MM.1S (cell line): ENCODE data around the gene HPSE2.

Experiments used
- DNase-seq: peaks from one replicate; pipeline ENCODE4 v3.0.0-alpha.2; 2015
- H2AFZ ChIP-seq: fragments of 300-600 bp; sonication (generic); 2 replicates; pipeline ENCODE4 v1.6.0; 2016; ENCODE audit warnings: antibody characterized with exemption, low read length
- H3F3A ChIP-seq: fragments of 300-600 bp; sonication (generic); 2 replicates; pipeline ENCODE4 v1.6.1; 2016; ENCODE audit warnings: mild to moderate bottlenecking, antibody characterized with exemption, low read length, moderate library complexity, mixed read lengths; ENCODE audit not compliant: insufficient read depth
- H3K27ac ChIP-seq: fragments of 300-600 bp; sonication (generic); 2 replicates; pipeline ENCODE4 v1.5.1; 2016; ENCODE audit warnings: mild to moderate bottlenecking, low read length
- H3K27me3 ChIP-seq: fragments of 300-600 bp; sonication (generic); replicated peaks from 2 replicates; pipeline ENCODE4 v1.6.0; 2016; ENCODE audit warnings: low read length; ENCODE audit not compliant: insufficient read depth
- H3K36me3 ChIP-seq: fragments of 300-600 bp; sonication (generic); replicated peaks from 2 replicates; pipeline ENCODE4 v1.6.1; 2016; ENCODE audit warnings: mild to moderate bottlenecking, low read length, mixed read lengths; ENCODE audit not compliant: insufficient read depth
- H3K4me1 ChIP-seq: fragments of 300-600 bp; sonication (generic); 2 replicates; pipeline ENCODE4 v1.6.1; 2016; ENCODE audit warnings: low read length, mixed read lengths
- H3K4me2 ChIP-seq: fragments of 300-600 bp; sonication (generic); 2 replicates; pipeline ENCODE4 v1.6.0; 2016; ENCODE audit warnings: low read depth, low read length
- H3K4me3 ChIP-seq: fragments of 300-600 bp; sonication (generic); 2 replicates; pipeline ENCODE4 v1.5.1; 2016; ENCODE audit warnings: low read length, mixed read lengths
- H3K79me2 ChIP-seq: fragments of 300-600 bp; sonication (generic); 2 replicates; pipeline ENCODE4 v1.6.1; 2016; ENCODE audit warnings: mixed run types, low read length, mixed read lengths
- H3K9ac ChIP-seq: fragments of 300-600 bp; sonication (generic); 2 replicates; pipeline ENCODE4 v1.6.1; 2016; ENCODE audit warnings: low read length, mixed read lengths
- H3K9me2 ChIP-seq: fragments of 300-600 bp; sonication (generic); replicated peaks from 2 replicates; pipeline ENCODE4 v1.6.1; 2016; ENCODE audit warnings: mild to moderate bottlenecking, low read length, mixed read lengths; ENCODE audit not compliant: insufficient read depth
- H3K9me3 ChIP-seq: fragments of 300-600 bp; sonication (generic); replicated peaks from 2 replicates; pipeline ENCODE4 v1.6.1; 2016; ENCODE audit warnings: mild to moderate bottlenecking, low read length, mixed read lengths; ENCODE audit not compliant: insufficient read depth
- H4K20me1 ChIP-seq: fragments of 300-600 bp; sonication (generic); 2 replicates; pipeline ENCODE4 v1.6.1; 2016; ENCODE audit warnings: mild to moderate bottlenecking, low read length, moderate library complexity, mixed read lengths; ENCODE audit not compliant: insufficient read depth
- EZH2 ChIP-seq: fragments of 300-600 bp; sonication (generic); optimal IDR thresholded peaks from 2 replicates; pipeline ENCODE3; 2017; ENCODE audit warnings: low read depth, mild to moderate bottlenecking, antibody characterized with exemption, low read length, mixed read lengths
- EZH2phosphoT487 ChIP-seq: fragments of 300-600 bp; sonication (generic); IDR thresholded peaks from 2 replicates; pipeline ENCODE4 v1.6.1; 2018; ENCODE audit warnings: antibody characterized with exemption, low read length
- TF ChIP-seq, protein P1 (sequence below): fragments of 300-600 bp; sonication (generic); IDR thresholded peaks from 2 replicates; pipeline ENCODE4 v1.5.1; 2016; ENCODE audit warnings: antibody characterized with exemption, low read length, mixed read lengths

HPSE2 gene

DNA sequence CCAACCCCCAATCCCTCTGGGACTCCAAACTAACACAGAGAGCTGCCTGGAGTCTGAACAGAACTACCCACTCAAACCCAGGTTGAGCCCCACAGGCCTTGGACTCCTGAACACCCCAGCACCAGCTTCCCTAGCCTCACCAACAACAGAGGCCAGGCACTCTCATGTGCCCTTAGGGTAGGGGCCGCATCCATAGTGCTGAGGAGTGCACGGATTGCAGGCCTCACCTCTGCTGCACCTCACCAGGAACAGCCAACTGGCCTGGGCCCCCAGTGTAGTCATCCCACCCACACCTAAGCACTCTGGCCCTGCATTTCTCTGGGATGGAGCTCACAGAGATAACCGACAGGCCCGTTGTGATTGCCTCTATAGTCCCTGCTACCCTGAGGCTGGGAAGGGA is 194.2 kb downstream of the HPSE2 start:
- no peak for DNase-seq
- TF ChIP-seq, protein P1, sequence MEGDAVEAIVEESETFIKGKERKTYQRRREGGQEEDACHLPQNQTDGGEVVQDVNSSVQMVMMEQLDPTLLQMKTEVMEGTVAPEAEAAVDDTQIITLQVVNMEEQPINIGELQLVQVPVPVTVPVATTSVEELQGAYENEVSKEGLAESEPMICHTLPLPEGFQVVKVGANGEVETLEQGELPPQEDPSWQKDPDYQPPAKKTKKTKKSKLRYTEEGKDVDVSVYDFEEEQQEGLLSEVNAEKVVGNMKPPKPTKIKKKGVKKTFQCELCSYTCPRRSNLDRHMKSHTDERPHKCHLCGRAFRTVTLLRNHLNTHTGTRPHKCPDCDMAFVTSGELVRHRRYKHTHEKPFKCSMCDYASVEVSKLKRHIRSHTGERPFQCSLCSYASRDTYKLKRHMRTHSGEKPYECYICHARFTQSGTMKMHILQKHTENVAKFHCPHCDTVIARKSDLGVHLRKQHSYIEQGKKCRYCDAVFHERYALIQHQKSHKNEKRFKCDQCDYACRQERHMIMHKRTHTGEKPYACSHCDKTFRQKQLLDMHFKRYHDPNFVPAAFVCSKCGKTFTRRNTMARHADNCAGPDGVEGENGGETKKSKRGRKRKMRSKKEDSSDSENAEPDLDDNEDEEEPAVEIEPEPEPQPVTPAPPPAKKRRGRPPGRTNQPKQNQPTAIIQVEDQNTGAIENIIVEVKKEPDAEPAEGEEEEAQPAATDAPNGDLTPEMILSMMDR: no peak
- Histone ChIP-seq H3K27ac (no peak overlapping the region), H3K79me2 (no peaks in the 10 kb centered on the region), H4K20me1 (no peaks in the 10 kb centered on the region), H3F3A (no peaks in the 10 kb centered on the region), H3K4me3 (no peak overlapping the region), H3K9me3 (no peaks in the 10 kb centered on the region), H3K27me3 (no peaks in the 10 kb centered on the region), H3K9me2 (no peaks in the 10 kb centered on the region), H3K36me3 (no peaks in the 10 kb centered on the region), H3K9ac (no peak overlapping the region), H3K4me2 (no peak overlapping the region), H2AFZ (no peak overlapping the region), H3K4me1 (no peaks in the 10 kb centered on the region)

DNA sequence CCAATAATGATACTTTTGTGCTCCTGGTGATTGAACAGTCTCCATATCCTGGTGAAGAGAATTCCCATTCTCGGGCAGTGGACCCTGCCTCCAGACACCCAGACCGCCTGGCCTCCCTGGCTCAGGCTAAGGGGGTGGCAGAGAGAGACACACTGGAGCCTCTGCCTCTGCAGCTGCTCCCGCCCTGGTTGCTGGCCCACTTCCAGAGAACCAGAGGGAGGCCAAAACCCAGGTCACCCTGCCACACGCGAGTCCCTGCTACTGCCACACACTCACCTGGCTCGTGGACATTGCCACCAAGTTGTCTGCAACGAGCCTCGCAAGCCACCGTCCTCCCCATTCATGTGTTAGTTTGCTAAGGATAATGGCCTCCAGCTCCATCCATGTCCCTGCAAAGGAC is 221.8 kb downstream of the HPSE2 start:
- Histone ChIP-seq H3K79me2 (no peaks in the 10 kb centered on the region), H3K27me3 (no peaks in the 10 kb centered on the region), H3K4me2 (no peak overlapping the region), H3F3A (no peaks in the 10 kb centered on the region), H2AFZ (no peak overlapping the region), H3K4me3 (no peak overlapping the region), H3K27ac (no peak overlapping the region), H3K9me3 (no peaks in the 10 kb centered on the region), H3K4me1 (no peaks in the 10 kb centered on the region), H3K9me2 (no peaks in the 10 kb centered on the region), H4K20me1 (no peaks in the 10 kb centered on the region), H3K9ac (no peak overlapping the region), H3K36me3 (no peaks in the 10 kb centered on the region)
- DNase-seq: no peak
- no peak for TF ChIP-seq EZH2phosphoT487
- TF ChIP-seq, protein P1: no peak
- no peak for TF ChIP-seq EZH2

DNA sequence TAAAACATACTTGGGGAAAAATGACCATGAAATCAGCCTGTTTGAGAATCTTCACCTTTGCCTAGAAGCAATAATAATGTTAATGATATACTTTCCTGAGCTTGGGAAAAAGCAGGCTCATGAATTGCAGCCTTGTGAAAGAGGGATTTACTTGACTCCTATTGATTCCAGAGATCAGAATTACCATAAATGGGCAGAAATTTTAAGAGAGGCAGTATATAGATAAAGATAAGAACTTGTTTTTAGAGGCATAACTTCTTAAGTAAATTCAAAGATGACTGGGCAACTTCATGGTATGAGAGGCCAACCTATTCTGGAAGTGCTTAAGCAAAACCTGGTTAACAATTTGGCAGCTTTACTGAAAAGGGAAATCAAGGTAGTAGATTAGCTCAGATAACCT is 225.4 kb downstream of the HPSE2 start:
- Histone ChIP-seq H3K27me3 (no peaks in the 10 kb centered on the region), H4K20me1 (no peaks in the 10 kb centered on the region), H3K9me2 (no peaks in the 10 kb centered on the region), H3K4me1 (no peaks in the 10 kb centered on the region), H3K27ac (no peak overlapping the region), H2AFZ (no peak overlapping the region), H3K9ac (no peak overlapping the region), H3K4me3 (no peak overlapping the region), H3K36me3 (no peaks in the 10 kb centered on the region), H3K9me3 (no peaks in the 10 kb centered on the region), H3K4me2 (no peak overlapping the region), H3F3A (no peaks in the 10 kb centered on the region), H3K79me2 (no peaks in the 10 kb centered on the region)
- no peak for DNase-seq
- TF ChIP-seq EZH2phosphoT487: no peak
- no peak for TF ChIP-seq EZH2
- TF ChIP-seq, protein P1: no peak
